ENCODE measurements around the gene TLE1.

TLE1 gene

DNA sequence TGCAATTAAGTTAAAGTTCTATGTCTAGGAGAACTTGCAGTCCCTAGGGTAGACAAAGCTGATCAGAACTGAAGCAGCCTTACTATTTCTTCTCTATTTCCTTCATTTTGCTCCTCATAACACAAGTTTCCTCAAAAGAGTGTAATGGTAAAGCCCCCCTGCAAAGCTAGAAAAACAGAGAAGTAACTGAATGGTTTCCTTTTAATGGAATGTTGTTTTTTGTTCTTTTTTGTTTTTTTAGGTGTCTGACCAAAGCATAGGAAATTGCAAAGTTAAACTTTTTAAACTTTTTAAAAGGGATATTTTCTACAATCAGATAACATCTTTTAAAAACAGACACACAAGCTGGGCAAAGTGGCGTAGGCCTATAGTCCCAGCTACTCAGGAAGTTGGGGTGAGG lies 145.7 kb downstream of the TLE1 start:
- H3K27me3 ChIP-seq (ENCODE audit: insufficient read depth, low read depth, severe bottlenecking), result no peaks in the 10 kb centered on the region
- H3K36me3 ChIP-seq, result no peaks in the 10 kb centered on the region
- H3K9me3 ChIP-seq (ENCODE audit: severe bottlenecking), result no peaks in the 10 kb centered on the region
- no peak for DNase-seq
- TF ChIP-seq, protein P1, sequence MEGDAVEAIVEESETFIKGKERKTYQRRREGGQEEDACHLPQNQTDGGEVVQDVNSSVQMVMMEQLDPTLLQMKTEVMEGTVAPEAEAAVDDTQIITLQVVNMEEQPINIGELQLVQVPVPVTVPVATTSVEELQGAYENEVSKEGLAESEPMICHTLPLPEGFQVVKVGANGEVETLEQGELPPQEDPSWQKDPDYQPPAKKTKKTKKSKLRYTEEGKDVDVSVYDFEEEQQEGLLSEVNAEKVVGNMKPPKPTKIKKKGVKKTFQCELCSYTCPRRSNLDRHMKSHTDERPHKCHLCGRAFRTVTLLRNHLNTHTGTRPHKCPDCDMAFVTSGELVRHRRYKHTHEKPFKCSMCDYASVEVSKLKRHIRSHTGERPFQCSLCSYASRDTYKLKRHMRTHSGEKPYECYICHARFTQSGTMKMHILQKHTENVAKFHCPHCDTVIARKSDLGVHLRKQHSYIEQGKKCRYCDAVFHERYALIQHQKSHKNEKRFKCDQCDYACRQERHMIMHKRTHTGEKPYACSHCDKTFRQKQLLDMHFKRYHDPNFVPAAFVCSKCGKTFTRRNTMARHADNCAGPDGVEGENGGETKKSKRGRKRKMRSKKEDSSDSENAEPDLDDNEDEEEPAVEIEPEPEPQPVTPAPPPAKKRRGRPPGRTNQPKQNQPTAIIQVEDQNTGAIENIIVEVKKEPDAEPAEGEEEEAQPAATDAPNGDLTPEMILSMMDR (IDR thresholded peaks at IDR 0.05; ENCODE audit: low read depth, low read length), result no peak
- no peak overlapping the region for H3K27ac ChIP-seq
- no peak overlapping the region for H3K4me3 ChIP-seq (ENCODE audit: low read depth, low read length)

DNA sequence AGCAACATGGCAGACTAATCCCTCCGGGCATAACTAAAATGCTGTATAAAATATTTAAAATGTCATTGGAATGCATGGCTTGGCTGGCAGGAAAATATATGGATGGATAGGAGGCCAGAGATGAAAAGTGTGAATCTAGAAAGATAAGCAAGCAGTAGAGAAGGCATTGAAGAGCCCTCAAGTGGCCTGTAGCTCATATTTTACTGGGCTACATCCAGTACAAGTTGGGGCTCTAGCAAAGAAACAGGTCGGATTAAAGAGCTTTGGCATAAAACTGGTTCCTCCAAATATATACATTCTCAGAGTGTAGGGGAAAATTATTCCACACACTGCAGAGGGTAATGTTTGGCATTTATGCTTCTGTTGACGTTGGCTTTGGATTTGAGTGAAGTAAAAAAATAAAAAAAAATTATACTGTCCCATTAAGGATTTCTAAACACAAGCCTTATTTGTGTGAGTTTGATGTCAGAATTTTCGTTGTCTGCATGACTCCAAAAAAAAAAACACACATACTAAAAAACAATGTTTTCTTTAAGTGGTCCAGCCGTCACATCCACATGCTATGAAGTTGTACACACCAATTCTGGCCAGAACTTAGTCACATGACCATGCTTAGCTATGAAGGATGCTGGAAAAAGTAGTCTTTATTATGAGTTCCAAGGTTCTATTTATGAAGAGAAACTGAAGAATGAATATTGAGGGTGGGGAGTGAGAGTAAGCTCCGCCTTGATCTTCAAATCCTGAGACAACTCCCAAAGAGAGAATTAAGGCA lies 147.0 kb downstream of the TLE1 start:
- Histone ChIP-seq H3K4me3 (ENCODE audit: low read depth, low read length) (no peak overlapping the region), H3K27ac (no peak overlapping the region), H3K27me3 (ENCODE audit: insufficient read depth, low read depth, severe bottlenecking) (no peaks in the 10 kb centered on the region), H3K9me3 (ENCODE audit: severe bottlenecking) (no peaks in the 10 kb centered on the region), H3K36me3 (no peaks in the 10 kb centered on the region)
- no peak for DNase-seq
- TF ChIP-seq, protein P1 (IDR thresholded peaks at IDR 0.05; ENCODE audit: low read depth, low read length), result no peak

DNA sequence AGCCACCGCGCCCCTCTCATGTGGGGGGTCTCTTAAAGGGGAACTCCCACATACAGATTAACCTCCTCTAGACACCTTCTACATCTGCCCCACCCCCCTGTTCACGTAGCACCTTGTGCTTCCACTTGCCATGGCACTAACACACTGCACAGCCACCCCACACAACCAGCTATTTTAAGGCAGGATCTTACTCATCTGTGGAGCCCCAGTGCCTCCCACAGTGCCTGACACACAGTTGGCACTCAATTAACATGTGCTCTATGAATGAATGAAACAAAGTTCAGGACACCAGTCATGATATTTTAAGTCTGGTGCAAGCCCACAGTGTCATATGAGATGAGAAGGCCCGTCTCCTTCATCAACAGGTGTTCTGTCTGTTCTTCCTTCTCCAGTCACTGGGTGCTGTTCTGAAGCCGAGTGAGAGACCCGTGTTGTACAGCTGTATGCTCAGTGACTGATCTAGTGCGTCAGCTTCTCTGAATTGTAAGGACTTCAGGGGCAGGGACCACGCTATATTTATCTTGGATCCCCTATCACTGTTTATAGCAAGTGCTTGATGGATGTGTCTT lies 149.1 kb downstream of the TLE1 start:
- Histone ChIP-seq H3K4me3 (ENCODE audit: low read depth, low read length) (no peak overlapping the region), H3K27ac (no peak overlapping the region), H3K27me3 (ENCODE audit: insufficient read depth, low read depth, severe bottlenecking) (no peaks in the 10 kb centered on the region), H3K9me3 (ENCODE audit: severe bottlenecking) (no peaks in the 10 kb centered on the region), H3K36me3 (no peaks in the 10 kb centered on the region)
- TF ChIP-seq, protein P1 (IDR thresholded peaks at IDR 0.05; ENCODE audit: low read depth, low read length), result no peak
- no peak for DNase-seq

DNA sequence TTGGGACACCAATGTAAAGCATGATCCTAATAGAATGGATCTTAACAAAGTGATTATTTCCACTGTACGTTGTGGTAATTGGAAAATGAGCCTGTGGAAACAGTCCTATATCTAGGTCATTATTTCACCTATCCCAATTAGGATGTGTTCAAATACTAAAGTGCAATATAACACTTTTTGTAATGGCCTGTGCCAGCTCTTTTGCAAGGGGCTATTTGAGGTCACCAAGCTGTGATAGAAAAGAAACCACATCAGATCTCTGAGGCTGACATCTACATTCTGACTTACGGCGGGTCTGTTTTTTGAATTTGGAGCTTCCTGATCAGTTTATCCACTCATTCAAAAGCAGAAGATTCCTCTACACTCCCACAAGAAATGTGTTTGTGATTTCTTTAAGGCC lies 150.0 kb downstream of the TLE1 start:
- H3K9me3 ChIP-seq (ENCODE audit: severe bottlenecking), result no peaks in the 10 kb centered on the region
- no peaks in the 10 kb centered on the region for H3K27me3 ChIP-seq (ENCODE audit: insufficient read depth, low read depth, severe bottlenecking)
- H3K4me3 ChIP-seq (ENCODE audit: low read depth, low read length), result no peak overlapping the region
- H3K36me3 ChIP-seq, result no peaks in the 10 kb centered on the region
- H3K27ac ChIP-seq, result no peak overlapping the region
- TF ChIP-seq, protein P1 (IDR thresholded peaks at IDR 0.05; ENCODE audit: low read depth, low read length), result no peak
- no peak for DNase-seq

DNA sequence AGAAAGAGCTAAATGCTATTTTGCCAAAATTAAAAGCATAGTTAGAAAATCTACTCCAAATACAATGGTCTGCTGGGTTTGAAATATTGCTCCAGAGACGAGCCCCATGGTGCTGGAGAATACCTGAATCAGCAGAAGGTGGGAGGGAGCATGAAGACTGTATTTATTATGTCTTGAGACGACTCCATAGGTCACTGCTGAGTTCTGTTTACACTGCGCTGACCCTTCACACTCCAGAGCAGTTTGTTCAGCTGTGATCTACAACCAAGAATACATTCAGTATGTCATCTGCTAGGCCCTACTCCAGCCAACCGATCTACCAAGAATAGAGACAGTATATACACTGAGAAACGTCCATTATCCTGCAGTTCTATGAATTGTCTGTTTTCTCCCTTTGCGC lies 150.5 kb downstream of the TLE1 start:
- TF ChIP-seq, protein P1 (IDR thresholded peaks at IDR 0.05; ENCODE audit: low read depth, low read length), result no peak
- no peak overlapping the region for H3K27ac ChIP-seq
- no peaks in the 10 kb centered on the region for H3K36me3 ChIP-seq
- H3K27me3 ChIP-seq (ENCODE audit: insufficient read depth, low read depth, severe bottlenecking), result no peaks in the 10 kb centered on the region
- no peak for DNase-seq
- no peak overlapping the region for H3K4me3 ChIP-seq (ENCODE audit: low read depth, low read length)
- no peaks in the 10 kb centered on the region for H3K9me3 ChIP-seq (ENCODE audit: severe bottlenecking)

Measured in WERI-Rb-1 (cell line).